Kidney glomerular epithelial cell (primary cell): Measurements from ENCODE around the gene PCDHA4.
"Not testable (repeated sequence)": the region's sequence is repeated elsewhere in the genome, so short reads cannot be mapped to it uniquely, and the experiment has no call there.

Experiments
- DNase-seq: peaks from one replicate; lab custom pipeline; 2025; lab: John Stamatoyannopoulos, UW

PCDHA4 gene

DNA sequence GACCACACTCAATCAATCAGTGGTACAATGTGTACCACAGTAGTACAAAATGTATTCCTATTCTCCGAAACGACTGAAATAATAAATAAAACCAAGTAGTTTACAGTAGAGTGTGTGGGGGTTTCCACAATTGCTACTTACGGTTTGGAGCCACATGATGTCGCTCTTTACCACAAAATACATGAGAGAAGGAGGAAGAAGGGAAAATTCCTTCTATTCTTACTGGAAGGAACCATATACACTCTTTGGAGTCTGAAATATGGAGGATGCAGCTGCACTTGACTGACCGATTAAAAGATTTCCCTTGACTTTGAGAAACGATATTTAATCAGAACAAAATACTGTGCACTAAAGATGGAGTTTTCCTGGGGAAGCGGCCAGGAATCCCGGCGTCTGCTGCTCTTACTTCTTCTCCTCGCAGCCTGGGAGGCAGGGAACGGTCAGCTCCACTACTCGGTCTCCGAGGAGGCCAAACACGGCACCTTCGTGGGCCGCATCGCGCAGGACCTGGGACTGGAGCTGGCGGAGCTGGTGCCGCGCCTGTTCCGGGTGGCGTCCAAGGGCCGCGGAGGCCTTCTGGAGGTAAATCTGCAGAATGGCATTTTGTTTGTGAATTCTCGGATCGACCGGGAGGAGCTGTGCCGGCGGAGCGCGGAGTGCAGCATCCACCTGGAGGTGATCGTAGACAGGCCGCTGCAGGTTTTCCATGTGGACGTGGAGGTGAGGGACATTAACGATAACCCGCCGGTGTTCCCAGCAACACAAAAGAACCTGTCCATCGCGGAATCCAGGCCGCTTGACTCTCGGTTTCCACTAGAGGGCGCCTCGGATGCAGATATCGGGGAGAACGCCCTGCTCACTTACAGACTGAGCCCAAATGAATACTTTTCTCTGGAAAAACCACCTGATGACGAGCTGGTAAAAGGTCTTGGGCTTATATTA lies at the start of gene PCDHA4:
Gene PCDHA4, plus strand, starts transcription at position 235 of the 942 bp plus-strand sequence.
- no peak for DNase-seq

DNA sequence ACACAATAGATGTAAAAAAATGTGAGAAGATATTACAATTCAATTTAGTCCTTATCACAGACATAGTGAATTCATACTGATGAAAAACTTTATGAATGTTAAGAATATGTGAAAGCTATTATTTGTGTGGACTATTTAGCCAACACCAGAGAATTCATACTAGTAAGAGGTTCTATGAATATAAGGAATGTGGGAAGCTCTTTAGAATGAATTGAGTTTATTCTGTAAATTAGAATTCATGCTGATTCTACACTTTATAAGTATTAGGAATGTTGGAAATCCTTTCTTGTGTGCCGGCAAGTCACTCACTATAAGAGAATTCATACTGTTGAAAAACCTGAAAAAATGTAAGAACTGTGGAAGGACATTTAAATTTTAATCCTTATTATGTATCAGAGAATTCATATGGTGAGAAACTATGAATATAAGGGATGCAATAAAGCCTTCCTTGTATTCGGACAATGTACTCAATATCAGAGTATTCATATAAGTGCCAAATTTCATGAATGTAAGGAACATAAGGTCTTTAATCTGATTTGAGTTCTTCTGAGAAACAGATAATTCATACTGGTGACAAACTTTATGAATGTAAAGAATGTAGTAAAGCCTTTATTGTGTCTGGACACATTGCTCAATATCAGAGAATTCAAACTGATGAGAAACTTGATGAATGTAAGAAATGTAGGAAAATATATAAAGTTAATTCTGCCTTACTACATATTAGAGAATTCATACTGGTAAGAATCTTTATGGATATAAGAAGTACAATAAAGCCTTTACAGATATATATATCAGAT lies 42.5 kb upstream of the PCDHA4 start:
- DNase-seq, result no peak

DNA sequence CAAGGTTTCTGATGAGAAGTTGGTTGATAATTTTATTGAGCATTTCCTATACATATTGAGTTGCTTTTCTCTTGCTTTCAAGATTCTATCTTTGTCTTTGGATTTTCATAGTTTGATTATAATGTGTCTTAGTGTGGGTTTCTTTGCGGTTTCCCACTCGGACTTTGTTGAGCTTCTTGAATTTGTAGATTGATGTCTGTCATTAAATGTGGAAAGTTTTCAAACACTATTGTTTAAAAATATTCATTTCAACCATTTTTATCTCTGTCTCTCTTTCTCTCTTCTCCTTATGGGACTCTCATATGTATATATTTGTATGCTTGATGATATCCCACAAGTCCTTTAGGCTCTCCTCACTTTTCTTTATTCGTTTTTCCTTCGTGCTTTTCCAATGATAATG lies 39.4 kb upstream of the PCDHA4 start:
- no peak for DNase-seq

DNA sequence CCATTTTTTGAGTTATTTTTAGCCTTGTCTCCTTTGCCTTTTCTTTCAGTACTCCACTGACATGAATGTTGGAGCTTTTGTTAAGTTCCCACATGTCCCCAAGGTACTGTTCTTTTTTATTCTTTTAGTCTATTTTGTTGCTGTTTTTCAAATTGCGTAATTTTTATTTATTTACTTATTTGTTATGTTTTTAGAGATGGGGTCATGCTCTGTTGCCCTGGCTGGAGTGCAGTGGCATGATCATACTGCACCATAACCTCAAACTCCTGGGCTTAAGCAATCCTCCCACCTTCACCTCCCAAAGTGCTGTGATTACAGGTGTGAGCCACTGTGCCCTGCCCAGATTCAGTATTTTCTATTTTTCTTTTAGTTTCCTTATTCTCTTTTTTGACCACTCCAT lies 26.4 kb upstream of the PCDHA4 start:
- DNase-seq, result no peak

DNA sequence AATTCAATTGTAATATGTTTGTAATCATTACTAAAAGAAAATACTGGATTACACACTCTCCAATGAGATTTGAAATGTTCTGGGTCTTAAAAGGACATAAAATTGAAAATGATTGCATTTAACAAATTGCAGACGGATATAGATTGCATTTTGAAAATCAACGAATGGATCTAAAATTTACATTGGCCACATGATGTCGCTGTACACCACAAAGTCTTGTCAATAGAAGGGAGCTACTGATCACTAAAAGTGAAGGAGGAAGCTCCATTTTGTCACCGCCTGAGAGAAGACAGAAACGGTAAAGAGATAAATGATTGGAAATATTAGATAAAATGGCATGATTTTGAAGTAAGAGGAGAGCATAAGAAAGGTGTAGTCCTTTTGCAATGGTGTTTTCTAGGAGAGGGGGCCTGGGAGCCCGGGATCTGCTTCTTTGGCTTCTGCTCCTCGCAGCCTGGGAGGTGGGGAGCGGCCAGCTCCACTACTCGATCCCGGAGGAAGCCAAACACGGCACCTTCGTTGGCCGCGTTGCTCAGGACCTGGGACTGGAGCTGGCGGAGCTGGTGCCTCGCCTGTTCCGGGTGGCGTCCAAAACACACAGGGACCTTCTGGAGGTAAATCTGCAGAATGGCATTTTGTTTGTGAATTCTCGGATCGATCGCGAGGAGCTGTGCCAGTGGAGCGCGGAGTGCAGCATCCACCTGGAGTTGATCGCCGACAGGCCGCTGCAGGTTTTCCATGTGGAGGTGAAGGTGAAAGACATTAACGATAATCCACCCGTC lies 20.8 kb upstream of the PCDHA4 start, which contains the start of gene PCDHA1:
Gene PCDHA1, plus strand, starts transcription at position 236 of the 782 bp plus-strand sequence.
- no peak for DNase-seq

DNA sequence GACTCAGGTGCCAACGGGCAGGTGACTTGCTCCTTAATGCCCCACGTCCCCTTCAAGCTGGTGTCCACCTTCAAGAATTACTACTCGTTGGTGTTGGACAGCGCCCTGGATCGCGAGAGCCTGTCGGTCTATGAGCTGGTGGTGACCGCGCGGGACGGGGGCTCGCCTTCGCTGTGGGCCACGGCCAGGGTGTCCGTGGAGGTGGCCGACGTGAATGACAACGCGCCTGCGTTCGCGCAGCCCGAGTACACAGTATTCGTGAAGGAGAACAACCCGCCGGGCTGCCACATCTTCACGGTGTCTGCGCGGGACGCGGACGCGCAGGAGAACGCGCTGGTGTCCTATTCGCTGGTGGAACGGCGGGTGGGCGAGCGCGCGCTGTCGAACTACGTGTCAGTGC lies 19.4 kb upstream of the PCDHA4 start:
- DNase-seq, result not testable (repeated sequence)

DNA sequence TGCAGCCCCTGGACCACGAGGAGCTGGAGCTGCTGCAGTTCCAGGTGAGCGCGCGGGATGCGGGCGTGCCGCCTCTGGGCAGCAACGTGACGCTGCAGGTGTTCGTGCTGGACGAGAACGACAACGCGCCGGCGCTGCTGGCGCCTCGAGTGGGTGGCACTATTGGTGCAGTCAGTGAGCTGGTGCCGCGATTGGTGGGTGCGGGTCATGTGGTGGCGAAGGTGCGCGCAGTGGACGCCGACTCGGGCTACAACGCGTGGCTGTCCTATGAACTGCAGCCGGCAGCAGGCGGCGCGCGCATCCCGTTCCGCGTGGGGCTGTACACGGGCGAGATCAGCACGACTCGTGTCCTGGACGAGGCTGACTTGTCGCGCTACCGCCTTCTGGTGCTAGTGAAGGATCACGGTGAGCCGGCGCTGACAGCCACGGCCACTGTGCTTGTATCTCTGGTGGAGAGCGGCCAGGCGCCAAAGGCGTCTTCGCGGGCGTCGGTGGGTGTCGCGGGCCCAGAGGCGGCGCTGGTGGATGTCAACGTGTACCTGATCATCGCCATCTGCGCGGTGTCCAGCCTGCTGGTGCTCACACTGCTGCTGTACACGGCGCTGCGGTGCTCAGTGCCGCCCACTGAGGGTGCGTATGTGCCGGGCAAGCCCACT lies 18.9 kb upstream of the PCDHA4 start:
- DNase-seq, result not testable (repeated sequence)

DNA sequence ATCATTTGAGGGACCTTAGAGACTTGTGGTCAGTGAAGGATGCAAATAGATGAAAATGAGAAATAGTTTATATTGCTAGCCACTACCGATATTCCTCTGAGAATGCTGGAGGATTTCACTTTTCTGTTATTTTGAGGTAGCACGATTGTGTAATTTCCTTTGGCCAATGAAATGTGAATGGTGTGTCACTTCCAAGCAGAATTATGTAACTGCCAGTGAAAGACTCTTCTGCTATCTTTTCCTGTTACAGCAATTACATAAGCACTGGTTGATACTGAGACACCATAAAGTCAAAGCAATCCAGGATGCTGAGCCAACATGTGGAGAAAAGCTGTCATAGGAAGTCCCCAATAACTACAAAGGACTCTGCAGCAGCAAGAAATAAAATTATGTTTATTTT lies 15.8 kb upstream of the PCDHA4 start:
- DNase-seq, result no peak

DNA sequence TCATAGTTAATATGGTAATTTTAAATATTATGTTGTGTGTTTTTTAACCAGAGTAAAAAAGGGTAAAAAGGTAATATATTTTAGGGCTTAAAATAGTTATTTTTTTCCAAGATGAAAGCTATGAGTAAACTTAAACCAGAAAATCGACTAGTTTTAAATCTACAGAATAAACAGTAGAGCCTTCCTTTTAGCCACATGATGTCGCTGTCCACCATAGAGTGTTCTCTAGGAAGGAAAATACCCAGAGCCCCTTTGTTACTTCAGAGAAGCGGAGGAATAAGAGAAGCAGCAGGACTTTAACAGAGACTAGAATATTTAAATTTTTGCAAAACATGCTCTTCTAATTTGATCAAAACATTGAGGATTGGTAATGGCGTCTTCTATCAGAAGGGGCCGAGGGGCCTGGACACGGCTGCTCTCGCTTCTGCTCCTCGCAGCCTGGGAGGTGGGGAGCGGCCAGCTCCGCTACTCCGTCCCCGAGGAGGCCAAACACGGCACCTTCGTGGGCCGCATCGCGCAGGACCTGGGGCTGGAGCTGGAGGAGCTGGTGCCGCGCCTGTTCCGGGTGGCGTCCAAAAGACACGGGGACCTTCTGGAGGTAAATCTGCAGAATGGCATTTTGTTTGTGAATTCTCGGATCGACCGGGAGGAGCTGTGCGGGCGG lies 12.1 kb upstream of the PCDHA4 start, which contains the start of gene PCDHA2:
Gene PCDHA2, plus strand, starts transcription at position 258 of the 664 bp plus-strand sequence.
- DNase-seq, result no peak

DNA sequence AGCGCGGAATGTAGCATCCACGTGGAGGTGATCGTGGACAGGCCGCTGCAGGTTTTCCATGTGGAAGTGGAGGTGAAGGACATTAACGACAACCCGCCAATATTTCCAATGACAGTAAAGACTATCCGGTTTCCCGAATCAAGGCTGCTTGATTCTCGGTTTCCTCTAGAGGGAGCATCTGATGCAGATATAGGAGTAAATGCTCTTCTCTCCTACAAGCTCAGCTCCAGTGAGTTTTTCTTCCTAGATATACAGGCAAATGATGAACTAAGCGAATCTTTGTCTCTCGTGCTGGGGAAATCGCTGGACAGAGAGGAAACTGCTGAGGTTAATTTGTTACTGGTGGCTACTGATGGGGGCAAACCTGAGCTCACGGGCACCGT lies 11.6 kb upstream of the PCDHA4 start:
- no peak for DNase-seq

DNA sequence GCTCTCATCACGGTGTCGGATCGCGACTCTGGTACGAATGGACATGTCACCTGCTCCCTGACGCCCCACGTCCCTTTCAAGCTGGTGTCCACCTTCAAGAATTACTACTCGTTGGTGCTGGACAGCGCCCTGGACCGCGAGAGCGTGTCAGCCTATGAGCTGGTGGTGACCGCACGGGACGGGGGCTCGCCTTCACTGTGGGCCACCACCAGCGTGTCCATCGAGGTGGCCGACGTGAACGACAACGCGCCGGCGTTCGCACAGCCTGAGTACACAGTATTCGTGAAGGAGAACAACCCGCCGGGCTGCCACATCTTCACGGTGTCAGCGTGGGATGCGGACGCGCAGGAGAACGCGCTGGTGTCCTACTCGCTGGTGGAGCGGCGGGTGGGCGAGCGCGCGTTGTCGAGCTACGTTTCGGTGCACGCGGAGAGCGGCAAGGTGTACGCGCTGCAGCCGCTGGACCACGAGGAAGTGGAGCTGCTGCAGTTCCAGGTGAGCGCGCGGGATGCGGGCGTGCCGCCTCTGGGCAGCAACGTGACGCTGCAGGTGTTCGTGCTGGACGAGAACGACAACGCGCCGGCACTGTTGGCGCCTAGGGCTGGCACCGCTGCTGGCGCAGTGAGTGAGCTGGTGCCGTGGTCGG lies 10.7 kb upstream of the PCDHA4 start:
- DNase-seq, result not testable (repeated sequence)

DNA sequence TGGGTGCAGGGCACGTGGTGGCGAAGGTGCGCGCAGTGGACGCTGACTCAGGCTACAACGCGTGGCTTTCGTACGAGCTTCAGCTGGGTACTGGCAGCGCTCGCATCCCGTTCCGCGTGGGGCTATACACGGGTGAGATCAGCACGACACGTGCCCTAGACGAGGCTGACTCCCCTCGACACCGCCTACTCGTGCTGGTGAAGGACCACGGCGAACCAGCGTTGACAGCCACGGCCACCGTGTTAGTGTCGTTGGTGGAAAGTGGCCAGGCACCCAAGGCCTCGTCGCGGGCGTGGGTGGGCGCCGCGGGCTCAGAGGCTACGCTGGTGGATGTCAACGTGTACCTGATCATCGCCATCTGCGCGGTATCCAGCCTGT lies 10.2 kb upstream of the PCDHA4 start:
- no peak for DNase-seq

DNA sequence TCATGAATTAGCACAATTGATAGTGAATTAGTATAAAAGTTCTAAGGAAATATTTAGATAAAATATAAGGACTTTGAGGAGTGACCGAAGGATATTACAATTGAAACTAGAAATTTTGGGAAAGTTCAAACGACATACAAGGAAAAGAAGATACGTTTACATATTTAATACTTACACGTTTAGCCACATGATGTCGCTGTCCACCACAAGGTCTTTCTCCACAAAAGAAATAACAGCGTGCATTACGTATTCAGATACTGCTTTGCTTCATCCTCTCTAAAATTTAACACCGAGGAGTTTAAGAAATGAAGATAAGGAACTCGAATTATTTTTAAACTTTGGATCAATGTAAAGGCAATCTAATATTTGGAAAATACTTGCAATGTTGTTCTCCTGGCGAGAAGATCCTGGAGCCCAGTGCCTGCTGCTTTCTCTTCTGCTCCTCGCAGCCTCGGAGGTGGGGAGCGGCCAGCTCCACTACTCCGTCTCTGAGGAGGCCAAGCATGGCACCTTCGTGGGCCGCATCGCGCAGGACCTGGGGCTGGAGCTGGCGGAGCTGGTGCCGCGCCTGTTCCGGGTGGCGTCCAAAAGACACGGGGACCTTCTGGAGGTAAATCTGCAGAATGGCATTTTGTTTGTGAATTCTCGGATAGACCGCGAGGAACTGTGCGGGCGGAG lies 5.9 kb upstream of the PCDHA4 start, which contains the start of gene PCDHA3:
Gene PCDHA3, plus strand, starts transcription at position 242 of the 678 bp plus-strand sequence.
- no peak for DNase-seq

DNA sequence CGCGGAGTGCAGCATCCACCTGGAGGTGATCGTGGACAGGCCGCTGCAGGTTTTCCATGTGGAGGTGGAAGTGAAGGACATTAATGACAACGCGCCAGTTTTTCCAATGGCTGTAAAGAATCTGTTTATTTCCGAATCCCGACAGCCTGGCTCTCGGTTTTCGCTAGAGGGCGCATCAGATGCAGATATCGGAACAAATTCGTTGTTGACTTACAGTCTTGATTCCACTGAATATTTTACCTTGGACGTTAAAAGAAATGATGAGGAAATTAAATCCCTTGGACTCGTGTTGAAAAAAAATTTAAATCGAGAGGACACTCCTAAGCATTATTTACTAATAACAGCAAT lies 5.4 kb upstream of the PCDHA4 start:
- DNase-seq, result no peak

DNA sequence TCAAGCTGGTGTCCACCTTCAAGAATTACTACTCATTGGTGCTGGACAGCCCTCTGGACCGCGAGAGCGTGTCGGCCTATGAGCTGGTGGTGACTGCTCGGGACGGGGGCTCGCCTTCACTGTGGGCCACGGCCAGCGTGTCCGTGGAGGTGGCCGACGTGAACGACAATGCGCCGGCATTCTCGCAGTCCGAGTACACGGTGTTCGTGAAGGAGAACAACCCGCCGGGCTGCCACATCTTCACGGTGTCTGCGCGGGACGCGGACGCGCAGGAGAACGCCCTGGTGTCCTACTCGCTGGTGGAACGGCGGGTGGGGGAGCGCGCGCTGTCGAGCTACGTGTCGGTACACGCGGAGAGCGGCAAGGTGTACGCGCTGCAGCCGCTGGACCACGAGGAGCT lies 4.5 kb upstream of the PCDHA4 start:
- DNase-seq, result not testable (repeated sequence)

DNA sequence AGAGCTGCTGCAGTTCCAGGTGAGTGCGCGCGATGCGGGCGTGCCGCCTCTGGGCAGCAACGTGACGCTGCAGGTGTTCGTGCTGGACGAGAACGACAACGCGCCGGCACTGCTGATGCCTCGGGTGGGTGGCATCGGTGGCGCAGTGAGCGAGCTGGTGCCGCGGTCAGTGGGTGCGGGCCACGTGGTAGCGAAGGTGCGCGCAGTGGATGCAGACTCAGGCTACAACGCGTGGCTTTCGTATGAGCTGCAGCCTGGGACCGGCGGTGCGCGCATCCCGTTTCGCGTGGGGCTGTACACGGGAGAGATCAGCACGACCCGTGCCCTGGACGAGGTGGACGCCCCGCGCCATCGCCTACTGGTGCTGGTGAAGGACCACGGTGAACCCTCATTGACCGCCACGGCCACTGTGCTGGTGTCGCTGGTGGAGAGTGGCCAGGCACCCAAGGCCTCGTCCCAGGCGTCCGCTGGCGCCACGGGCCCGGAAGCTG lies 4.0 kb upstream of the PCDHA4 start:
- DNase-seq, result no peak

DNA sequence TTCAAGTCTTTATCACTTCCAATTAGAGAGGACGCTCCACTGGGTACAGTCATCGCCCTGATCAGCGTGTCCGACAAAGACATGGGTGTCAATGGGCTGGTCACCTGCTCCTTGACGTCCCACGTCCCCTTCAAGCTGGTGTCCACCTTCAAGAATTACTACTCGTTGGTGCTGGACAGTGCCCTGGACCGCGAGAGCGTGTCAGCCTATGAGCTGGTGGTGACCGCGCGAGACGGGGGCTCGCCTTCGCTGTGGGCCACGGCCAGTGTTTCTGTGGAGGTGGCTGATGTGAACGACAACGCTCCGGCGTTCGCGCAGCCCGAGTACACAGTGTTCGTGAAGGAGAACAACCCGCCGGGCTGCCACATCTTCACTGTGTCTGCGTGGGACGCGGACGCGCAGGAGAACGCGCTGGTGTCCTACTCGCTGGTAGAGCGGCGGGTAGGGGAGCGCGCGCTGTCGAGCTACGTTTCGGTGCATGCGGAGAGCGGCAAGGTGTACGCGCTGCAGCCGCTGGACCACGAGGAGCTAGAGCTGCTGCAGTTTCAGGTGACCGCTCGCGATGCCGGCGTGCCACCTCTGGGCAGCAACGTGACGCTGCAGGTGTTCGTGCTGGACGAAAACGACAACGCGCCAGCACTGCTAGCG lies 1.5 kb downstream of the PCDHA4 start:
- not testable (repeated sequence) for DNase-seq

DNA sequence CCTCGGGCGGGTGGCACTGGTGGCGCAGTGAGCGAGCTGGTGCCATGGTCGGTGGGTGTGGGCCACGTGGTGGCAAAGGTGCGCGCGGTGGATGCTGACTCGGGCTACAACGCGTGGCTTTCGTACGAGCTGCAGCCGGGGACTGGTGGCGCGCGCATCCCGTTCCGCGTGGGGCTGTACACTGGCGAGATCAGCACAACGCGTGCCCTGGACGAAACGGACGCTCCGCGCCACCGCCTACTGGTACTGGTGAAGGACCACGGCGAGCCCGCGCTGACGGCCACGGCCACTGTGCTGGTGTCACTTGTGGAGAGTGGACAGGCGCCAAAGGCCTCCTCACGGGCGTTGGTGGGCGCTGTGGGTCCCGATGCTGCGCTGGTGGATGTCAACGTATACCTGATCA lies 2.0 kb downstream of the PCDHA4 start:
- DNase-seq, result no peak
